Mesendoderm (in vitro differentiated cells): ENCODE data around the gene ABHD1.

Experiments
- DNase-seq: peaks from one replicate; pipeline ENCODE4 v3.0.0; 2013
- H2AK5ac ChIP-seq: 2 replicates; pipeline ENCODE4 v1.6.1; 2013; ENCODE audit warnings: low read length, inconsistent platforms
- H2BK120ac ChIP-seq: 2 replicates; pipeline ENCODE4 v1.6.1; 2013; ENCODE audit warnings: low read depth, mild to moderate bottlenecking, low read length, moderate library complexity, mixed read lengths
- H2BK15ac ChIP-seq: replicated peaks from 2 replicates; pipeline ENCODE4 v1.6.1; 2013; ENCODE audit warnings: low read depth, mild to moderate bottlenecking, moderate library complexity
- H2BK5ac ChIP-seq: 2 replicates; pipeline ENCODE4 v1.6.1; 2013; ENCODE audit warnings: low read length, inconsistent platforms
- H3K18ac ChIP-seq: 2 replicates; pipeline ENCODE4 v1.6.1; 2013; ENCODE audit warnings: mild to moderate bottlenecking, low read length, mixed read lengths
- H3K23ac ChIP-seq: one replicate; pipeline ENCODE4 v1.6.1; 2013; ENCODE audit warnings: low read length
- H3K27ac ChIP-seq: 2 replicates; pipeline ENCODE4 v1.5.1; 2013; ENCODE audit warnings: low read depth, mild to moderate bottlenecking, inconsistent platforms, low read length, moderate library complexity
- H3K27me3 ChIP-seq: 2 replicates; pipeline ENCODE4 v1.6.1; 2013; ENCODE audit warnings: low read length, control low read depth, mild to moderate bottlenecking, inconsistent platforms; ENCODE audit not compliant: insufficient read depth, poor library complexity
- H3K36me3 ChIP-seq: 2 replicates; pipeline ENCODE4 v1.6.1; 2013; ENCODE audit warnings: low read length, inconsistent platforms; ENCODE audit not compliant: control insufficient read depth, insufficient read depth
- H3K4ac ChIP-seq: one replicate; pipeline ENCODE4 v1.6.1; 2013; ENCODE audit warnings: low read depth, mild to moderate bottlenecking, low read length, moderate library complexity
- H3K4me1 ChIP-seq: 2 replicates; pipeline ENCODE4 v1.6.1; 2013; ENCODE audit warnings: low read depth, low read length, inconsistent platforms; ENCODE audit not compliant: control insufficient read depth
- H3K4me2 ChIP-seq: 2 replicates; pipeline ENCODE4 v1.6.1; 2013; ENCODE audit warnings: low read length
- H3K4me3 ChIP-seq: 2 replicates; pipeline ENCODE4 v1.5.1; 2013; ENCODE audit warnings: mild to moderate bottlenecking, low read length
- H3K56ac ChIP-seq: one replicate; pipeline ENCODE4 v1.6.1; 2013; ENCODE audit warnings: low read length
- H3K79me1 ChIP-seq: 2 replicates; pipeline ENCODE4 v1.6.1; 2013; ENCODE audit warnings: low read length, inconsistent platforms
- H3K79me2 ChIP-seq: 2 replicates; pipeline ENCODE4 v1.6.1; 2013; ENCODE audit warnings: mild to moderate bottlenecking, low read length; ENCODE audit not compliant: control insufficient read depth, insufficient read depth
- H3K9ac ChIP-seq: 2 replicates; pipeline ENCODE4 v1.6.1; 2013; ENCODE audit warnings: low read length, inconsistent platforms
- H4K5ac ChIP-seq: one replicate; pipeline ENCODE4 v1.6.1; 2013; ENCODE audit warnings: low read length
- H4K8ac ChIP-seq: one replicate; pipeline ENCODE4 v1.6.1; 2013; ENCODE audit warnings: low read depth, mild to moderate bottlenecking, control low read depth, low read length, moderate library complexity
- WGBS: extraction: QIAGEN DNeasy Blood & Tissue Kit; methylation state at CpG from one replicate; pipeline ENCODE4 v1.1.7; 2013; ENCODE audit warnings: low lambda C conversion rate, missing lambda C conversion rate; ENCODE audit not compliant: insufficient coverage; ENCODE audit errors: extremely low coverage; 5-methylcytosine and 5-hydroxymethylcytosine counted together

The ABHD1 gene

DNA sequence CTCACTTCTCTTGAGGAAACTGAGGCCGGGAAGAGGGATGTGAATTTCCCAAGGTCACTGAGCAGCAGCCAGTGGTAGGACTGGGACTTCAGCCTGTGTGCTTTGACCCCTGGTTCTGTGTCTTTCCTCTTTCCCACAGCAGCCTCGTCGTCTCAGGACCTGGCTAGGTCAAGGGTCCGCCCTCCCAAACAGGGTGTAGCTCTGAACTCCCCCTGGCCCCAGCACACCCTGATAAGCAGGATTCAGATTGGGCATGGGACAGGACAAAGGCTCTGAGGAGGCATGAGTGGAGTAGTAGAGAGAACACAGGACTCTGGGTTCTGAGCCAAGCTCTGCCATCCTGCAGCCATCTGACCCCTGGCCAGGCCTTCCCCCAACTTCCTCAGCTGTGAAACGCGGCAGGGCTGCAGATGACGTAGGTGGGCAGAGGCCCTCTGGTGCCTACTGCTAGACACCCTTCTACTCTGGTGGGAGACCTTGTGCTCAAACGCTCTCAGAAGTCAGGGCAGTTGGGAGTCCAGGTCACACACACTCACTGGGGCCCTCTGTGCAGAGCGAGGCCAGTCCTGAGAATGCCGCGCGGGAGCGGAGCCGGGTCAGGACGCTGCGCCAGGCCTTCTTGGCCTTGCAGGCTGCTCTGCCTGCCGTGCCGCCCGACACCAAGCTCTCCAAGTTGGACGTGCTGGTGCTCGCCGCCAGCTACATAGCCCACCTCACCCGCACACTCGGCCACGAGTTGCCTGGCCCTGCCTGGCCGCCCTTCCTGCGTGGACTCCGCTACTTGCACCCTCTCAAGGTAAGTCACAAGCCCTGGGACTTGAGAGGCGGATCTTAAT is 26.2 kb downstream of the ABHD1 start:
- Histone ChIP-seq H3K36me3 (no peaks in the 10 kb centered on the region), H3K4ac (no peak overlapping the region), H3K27ac (no peak overlapping the region), H3K56ac (no peak overlapping the region), H2AK5ac (no peak overlapping the region), H3K79me2 (no peaks in the 10 kb centered on the region), H3K27me3 (no peaks in the 10 kb centered on the region), H3K18ac (no peak overlapping the region), H2BK15ac (no peak overlapping the region), H3K4me3 (no peak overlapping the region), H4K8ac (no peak overlapping the region), H3K79me1 (no peaks in the 10 kb centered on the region), H3K9ac (no peak overlapping the region), H4K5ac (no peak overlapping the region), H2BK120ac (no peak overlapping the region), H2BK5ac (no peak overlapping the region), H3K4me2 (no peak overlapping the region), H3K23ac (no peak overlapping the region), H3K4me1 (no peaks in the 10 kb centered on the region)
- WGBS = no CpG with 5 or more reads among the region's 29 CpGs
- DNase-seq = no peak

DNA sequence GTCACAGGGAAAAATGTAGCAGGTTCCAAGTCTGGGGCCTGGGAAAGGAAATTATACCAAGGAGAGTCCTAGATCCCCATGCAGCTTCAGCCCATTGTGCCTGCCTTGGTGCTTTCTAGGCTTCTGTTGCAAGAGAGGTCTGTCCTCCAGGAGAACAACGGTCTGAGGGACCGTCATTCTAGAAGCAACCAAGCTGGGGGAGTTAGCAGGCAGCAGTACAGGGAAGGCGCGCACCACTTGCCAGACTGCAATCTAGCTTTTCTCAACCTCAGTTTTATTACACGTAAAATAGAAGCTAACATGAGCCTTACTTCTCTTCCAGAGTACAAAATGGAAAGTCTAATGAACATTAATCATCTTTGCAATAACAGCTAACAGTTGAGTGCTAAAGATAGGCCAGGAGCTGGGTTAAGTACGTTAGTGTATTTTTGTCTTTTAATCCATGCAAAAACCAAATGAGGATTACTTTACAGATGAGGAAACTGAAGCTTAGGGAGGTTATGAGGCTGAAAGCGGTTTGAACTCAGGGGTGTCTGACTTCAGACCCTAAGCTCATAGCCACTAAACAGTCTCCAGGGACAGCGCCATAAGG is 27.1 kb downstream of the ABHD1 start:
- H3K27ac ChIP-seq = no peak overlapping the region
- H3K79me2 ChIP-seq = no peaks in the 10 kb centered on the region
- no peak overlapping the region for H3K4ac ChIP-seq
- DNase-seq = no peak
- no peak overlapping the region for H2AK5ac ChIP-seq
- no peak overlapping the region for H3K23ac ChIP-seq
- H3K56ac ChIP-seq = no peak overlapping the region
- H3K18ac ChIP-seq = no peak overlapping the region
- H2BK120ac ChIP-seq = no peak overlapping the region
- no peak overlapping the region for H3K4me2 ChIP-seq
- no peak overlapping the region for H4K5ac ChIP-seq
- no CpG with 5 or more reads among the region's 8 CpGs for WGBS
- H2BK5ac ChIP-seq = no peak overlapping the region
- no peaks in the 10 kb centered on the region for H3K27me3 ChIP-seq
- H3K4me1 ChIP-seq = no peaks in the 10 kb centered on the region
- H3K36me3 ChIP-seq = no peaks in the 10 kb centered on the region
- H2BK15ac ChIP-seq = no peak overlapping the region
- H3K9ac ChIP-seq = no peak overlapping the region
- no peak overlapping the region for H4K8ac ChIP-seq
- H3K79me1 ChIP-seq = no peaks in the 10 kb centered on the region
- H3K4me3 ChIP-seq = no peak overlapping the region

DNA sequence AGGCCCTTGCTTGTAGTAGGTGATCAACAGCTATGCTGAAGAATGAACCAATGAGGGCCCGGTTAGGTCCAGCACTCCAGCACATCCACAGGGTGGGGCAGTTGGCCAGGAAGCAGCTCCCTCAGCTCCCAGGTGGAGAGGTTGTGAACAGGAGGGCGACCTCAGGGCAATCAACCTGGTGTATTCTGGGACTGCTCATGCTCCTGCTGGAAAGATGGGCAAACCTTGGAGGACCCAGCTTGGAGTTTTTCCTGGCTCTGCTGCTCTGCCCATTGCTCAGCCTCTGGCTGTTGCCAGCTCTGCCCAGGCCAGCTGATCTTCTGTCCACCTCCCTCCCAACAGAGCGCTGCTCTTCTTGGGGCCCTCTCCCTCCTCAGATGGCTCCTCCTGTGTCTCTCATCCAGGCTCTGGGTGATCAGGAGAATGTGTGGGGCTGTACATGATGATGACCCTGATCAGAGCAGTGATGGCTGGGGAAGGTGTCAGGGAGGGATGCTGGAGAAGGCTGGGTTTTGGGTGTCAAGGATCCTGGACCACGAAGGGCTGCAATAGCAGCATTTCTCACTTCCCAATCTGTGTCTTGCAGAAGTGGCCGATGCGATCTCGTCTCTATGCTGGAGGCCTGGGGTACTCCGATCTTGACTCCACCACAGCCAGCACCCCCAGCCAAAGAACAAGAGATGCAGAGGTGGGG is 28.6 kb downstream of the ABHD1 start:
- Histone ChIP-seq H2BK15ac (no peak overlapping the region), H3K56ac (no peak overlapping the region), H3K27ac (no peak overlapping the region), H3K4me2 (no peak overlapping the region), H2BK120ac (no peak overlapping the region), H3K79me1 (no peaks in the 10 kb centered on the region), H3K18ac (no peak overlapping the region), H2AK5ac (no peak overlapping the region), H3K36me3 (no peaks in the 10 kb centered on the region), H2BK5ac (no peak overlapping the region), H4K8ac (no peak overlapping the region), H3K4me3 (no peak overlapping the region), H3K4me1 (no peaks in the 10 kb centered on the region), H3K4ac (no peak overlapping the region), H3K23ac (no peak overlapping the region), H3K27me3 (no peaks in the 10 kb centered on the region), H4K5ac (no peak overlapping the region), H3K79me2 (no peaks in the 10 kb centered on the region), H3K9ac (no peak overlapping the region)
- DNase-seq = peak; percentile 57
- no CpG with 5 or more reads among the region's 8 CpGs for WGBS

DNA sequence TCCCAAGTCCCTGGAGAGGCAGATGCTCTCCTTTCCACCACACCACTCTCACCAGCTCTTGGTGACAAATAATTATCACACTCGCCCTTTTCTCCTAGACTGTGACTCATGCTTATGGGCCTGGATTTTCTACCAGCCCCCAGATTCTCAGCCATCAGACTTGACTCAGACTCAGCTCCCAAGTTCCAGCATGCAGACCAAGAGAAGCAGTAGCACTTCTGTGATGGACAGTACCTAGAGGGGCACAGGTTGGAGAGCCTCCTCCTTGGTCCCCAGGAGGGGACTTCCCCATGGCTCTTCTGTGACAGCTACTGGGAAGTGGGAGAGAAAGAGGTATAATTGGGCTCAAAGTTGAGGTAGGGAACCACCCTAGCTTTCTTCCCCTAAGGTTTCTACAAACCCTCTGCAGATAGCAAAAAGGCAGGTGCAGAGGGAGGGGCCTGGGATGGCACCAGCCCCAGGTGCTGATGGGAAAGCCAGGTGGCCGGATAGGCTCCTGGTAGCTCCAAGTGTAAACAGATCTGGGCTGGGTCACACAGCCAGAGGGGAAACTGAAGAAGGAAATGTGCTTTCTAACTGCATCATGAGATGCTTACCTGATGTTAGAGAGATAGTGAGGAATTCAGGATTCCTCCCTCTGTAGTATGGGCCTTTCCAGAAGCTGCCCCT is 29.3 kb downstream of the ABHD1 start:
- no peak overlapping the region for H2AK5ac ChIP-seq
- no peak overlapping the region for H2BK15ac ChIP-seq
- no peak overlapping the region for H3K27ac ChIP-seq
- no peak overlapping the region for H2BK5ac ChIP-seq
- H3K79me2 ChIP-seq = no peaks in the 10 kb centered on the region
- no peak overlapping the region for H4K5ac ChIP-seq
- H3K9ac ChIP-seq = no peak overlapping the region
- no peaks in the 10 kb centered on the region for H3K79me1 ChIP-seq
- H3K36me3 ChIP-seq = no peaks in the 10 kb centered on the region
- H2BK120ac ChIP-seq = no peak overlapping the region
- no CpG with 5 or more reads among the region's 2 CpGs for WGBS
- H3K56ac ChIP-seq = no peak overlapping the region
- DNase-seq = no peak
- H3K4me1 ChIP-seq = no peaks in the 10 kb centered on the region
- H3K27me3 ChIP-seq = no peaks in the 10 kb centered on the region
- H3K4ac ChIP-seq = no peak overlapping the region
- H4K8ac ChIP-seq = no peak overlapping the region
- H3K18ac ChIP-seq = no peak overlapping the region
- H3K4me2 ChIP-seq = no peak overlapping the region
- H3K23ac ChIP-seq = no peak overlapping the region
- H3K4me3 ChIP-seq = no peak overlapping the region

- Histone ChIP-seq H2AK5ac (no peak overlapping the region), H3K9ac (no peak overlapping the region), H3K27ac (no peak overlapping the region), H3K23ac (no peak overlapping the region), H4K8ac (no peak overlapping the region), H3K18ac (no peak overlapping the region), H3K4me2 (no peak overlapping the region), H3K36me3 (no peaks in the 10 kb centered on the region), H3K4me1 (no peaks in the 10 kb centered on the region), H2BK5ac (no peak overlapping the region), H2BK120ac (no peak overlapping the region), H3K4me3 (no peak overlapping the region), H3K56ac (no peak overlapping the region), H4K5ac (no peak overlapping the region), H3K4ac (no peak overlapping the region), H2BK15ac (no peak overlapping the region), H3K27me3 (no peaks in the 10 kb centered on the region), H3K79me2 (no peaks in the 10 kb centered on the region), H3K79me1 (no peaks in the 10 kb centered on the region)
- WGBS = no CpG with 5 or more reads among the region's 6 CpGs
- DNase-seq = no peak
Measured at GRCh38 chr2:27154488-27154887, 30.9 kb downstream of the ABHD1 start.
